Measurements from ENCODE around the gene ATOH8.

Gene ATOH8

DNA sequence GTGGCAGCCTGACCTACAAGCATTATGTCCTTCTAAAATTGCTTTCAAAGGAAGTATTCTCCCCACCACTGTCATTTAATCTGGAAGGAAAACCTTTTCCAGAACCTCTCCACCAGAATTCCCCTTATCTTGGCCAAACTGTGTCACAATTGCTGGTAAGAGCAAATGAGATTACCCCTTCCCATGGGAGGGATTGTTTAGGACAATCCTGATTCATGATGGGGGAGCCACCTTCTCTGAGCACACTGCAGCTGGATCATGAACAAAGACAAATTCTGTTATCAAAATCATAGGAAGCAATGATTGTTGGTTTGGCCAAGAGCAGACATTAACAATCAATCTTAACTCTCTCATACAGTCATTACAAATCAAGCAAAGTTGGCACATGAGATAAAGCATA lies 18.1 kb upstream of the ATOH8 start:
- CTCF ChIA-PET: interaction anchor here (0.8 to 23.8 kb wide), 8 partner anchors 9 to 98 kb away, joined by 3 to 643 read pairs (median 10); partner anchors contain the start of gene ATOH8
- no peak overlapping the region for H3K4me3 ChIP-seq (ENCODE audit: low read depth, low read length)
- POLR2A ChIA-PET: no interaction called here
- DNase-seq (ENCODE audit: low read depth, low spot score): no peak
- TF ChIP-seq, protein P1, sequence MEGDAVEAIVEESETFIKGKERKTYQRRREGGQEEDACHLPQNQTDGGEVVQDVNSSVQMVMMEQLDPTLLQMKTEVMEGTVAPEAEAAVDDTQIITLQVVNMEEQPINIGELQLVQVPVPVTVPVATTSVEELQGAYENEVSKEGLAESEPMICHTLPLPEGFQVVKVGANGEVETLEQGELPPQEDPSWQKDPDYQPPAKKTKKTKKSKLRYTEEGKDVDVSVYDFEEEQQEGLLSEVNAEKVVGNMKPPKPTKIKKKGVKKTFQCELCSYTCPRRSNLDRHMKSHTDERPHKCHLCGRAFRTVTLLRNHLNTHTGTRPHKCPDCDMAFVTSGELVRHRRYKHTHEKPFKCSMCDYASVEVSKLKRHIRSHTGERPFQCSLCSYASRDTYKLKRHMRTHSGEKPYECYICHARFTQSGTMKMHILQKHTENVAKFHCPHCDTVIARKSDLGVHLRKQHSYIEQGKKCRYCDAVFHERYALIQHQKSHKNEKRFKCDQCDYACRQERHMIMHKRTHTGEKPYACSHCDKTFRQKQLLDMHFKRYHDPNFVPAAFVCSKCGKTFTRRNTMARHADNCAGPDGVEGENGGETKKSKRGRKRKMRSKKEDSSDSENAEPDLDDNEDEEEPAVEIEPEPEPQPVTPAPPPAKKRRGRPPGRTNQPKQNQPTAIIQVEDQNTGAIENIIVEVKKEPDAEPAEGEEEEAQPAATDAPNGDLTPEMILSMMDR (IDR thresholded peaks at IDR 0.05; ENCODE audit: insufficient read depth, low read length, missing control alignments): no peak

DNA sequence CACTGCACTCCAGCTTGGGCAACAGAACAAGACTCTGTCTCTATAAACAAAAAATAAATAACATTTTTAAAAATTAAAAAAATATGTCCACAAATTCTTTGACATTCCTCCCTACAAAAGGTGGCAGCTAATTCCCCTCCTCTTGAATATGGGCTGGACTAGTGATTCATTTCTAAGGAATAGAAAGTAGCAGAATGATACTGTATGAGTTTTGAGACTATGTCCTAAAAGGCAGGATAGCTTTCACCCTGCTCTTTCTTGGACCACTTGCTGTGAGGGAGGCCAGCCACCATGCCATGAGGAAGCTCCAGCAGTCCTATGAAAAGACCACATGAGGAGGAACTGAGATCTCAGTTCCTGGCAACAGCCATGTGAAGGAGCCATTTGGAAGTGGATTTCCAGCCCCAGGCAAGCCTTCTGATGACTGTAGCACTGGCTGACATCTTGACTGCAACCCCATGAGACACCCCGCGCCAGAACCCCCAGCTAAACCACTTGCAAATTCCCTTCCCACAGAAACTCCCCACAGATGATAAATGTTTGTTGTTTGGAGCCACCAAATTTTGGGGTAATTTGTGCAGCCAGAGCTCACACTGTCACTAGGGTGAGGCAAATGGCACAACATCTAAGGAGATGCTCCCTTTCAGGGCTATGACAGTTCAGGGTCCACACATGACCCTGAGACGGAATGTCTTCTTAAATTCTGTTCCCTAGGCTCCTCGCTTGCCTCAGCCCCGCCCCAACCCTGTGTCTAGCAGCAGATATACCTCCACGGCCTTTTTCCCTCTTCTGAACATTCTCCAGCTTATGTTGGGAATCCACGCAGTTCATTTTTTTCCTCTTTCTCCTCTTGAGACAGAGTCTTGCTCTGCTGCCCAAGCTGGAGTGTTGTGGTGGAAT lies 17.1 kb upstream of the ATOH8 start:
- TF ChIP-seq, protein P1 (IDR thresholded peaks at IDR 0.05; ENCODE audit: insufficient read depth, low read length, missing control alignments): no peak
- no peak overlapping the region for H3K4me3 ChIP-seq (ENCODE audit: low read depth, low read length)
- ChIA-PET CTCF (interaction anchor here (0.8 to 23.8 kb wide), 10 partner anchors 7 to 99 kb away, joined by 3 to 643 read pairs (median 10); partner anchors contain the start of gene ATOH8), POLR2A (interaction anchor here (0.6 to 1.2 kb wide), 2 partner anchors 9 to 285 kb away, joined by 3 to 5 read pairs; no protein-coding TSS in a partner anchor)
- no peak for DNase-seq (ENCODE audit: low read depth, low spot score)

DNA sequence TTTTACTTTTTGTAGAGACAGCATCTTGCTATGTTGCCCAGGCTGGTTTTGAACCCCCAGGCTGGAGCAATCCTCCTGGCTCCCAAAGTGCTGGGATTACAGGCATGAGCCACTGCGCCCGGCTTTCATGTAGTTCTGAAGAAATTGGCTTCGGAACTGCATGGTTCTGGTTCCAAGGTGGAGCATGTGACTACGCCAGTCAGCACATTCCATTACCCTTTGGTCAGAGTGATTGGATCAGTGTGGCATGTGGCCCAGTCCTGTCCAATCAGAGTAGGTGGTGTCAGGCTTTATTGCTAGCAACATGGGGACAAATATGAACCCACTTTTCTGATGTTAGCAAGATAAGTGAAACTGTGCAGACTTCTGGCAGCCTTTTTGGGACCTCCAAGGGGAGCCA lies 16.3 kb upstream of the ATOH8 start:
- ChIA-PET POLR2A (no interaction called here), CTCF (interaction anchor here (1.1 to 23.8 kb wide), 9 partner anchors 8 to 100 kb away, joined by 4 to 643 read pairs (median 11); partner anchors contain the start of gene ATOH8)
- DNase-seq (ENCODE audit: low read depth, low spot score): peak; percentile 59
- TF ChIP-seq, protein P1 (IDR thresholded peaks at IDR 0.05; ENCODE audit: insufficient read depth, low read length, missing control alignments): no peak
- H3K4me3 ChIP-seq (ENCODE audit: low read depth, low read length): no peak overlapping the region

DNA sequence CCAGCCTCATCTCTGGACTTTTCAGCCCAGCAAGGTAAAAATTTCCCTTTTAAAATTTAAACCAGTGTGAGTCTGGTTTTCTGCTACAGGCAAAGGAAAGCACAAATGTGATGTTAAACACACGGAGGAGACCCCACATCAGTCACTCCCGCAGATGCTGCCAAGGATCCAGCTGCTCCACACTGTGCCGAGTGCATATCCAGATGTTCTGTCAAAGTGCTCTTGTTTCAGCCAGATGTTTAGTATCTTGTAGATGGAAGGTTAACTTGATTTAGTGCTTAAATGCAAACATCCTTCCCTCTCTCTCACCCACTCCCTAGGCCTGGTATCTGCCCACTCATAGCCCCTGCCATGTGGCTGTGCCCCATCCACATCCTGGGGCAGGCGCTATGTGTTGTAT lies 15.8 kb upstream of the ATOH8 start:
- H3K4me3 ChIP-seq (ENCODE audit: low read depth, low read length): no peak overlapping the region
- ChIA-PET POLR2A (no interaction called here), CTCF (interaction anchor here (3.6 to 26.9 kb wide), 5 partner anchors 9 to 101 kb away, joined by 16 to 643 read pairs (median 143); partner anchors contain the start of gene ATOH8)
- TF ChIP-seq, protein P1 (IDR thresholded peaks at IDR 0.05; ENCODE audit: insufficient read depth, low read length, missing control alignments): no peak
- DNase-seq (ENCODE audit: low read depth, low spot score): no peak

DNA sequence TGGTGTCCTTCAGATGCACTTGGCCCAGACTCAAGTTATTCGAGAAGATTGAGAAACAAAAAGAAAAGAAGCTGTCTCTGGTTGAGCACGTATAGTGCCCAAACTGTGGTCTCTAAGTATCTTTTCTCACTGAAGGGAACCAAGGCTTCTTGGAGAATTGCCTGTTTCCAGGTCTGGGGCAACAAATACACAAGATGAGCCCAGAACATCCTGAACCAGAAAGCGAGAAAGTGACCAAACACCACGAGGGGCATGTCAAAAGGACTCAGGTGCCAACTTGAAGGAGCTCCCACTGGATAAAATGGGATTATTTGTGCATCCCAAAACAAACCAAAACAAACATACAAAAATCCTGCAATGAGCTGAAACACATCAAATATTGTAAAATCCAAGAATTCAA lies 13.6 kb upstream of the ATOH8 start:
- H3K4me3 ChIP-seq (ENCODE audit: low read depth, low read length): no peak overlapping the region
- TF ChIP-seq, protein P1 (IDR thresholded peaks at IDR 0.05; ENCODE audit: insufficient read depth, low read length, missing control alignments): no peak
- ChIA-PET CTCF (interaction anchor here (1.0 to 26.9 kb wide), 8 partner anchors 8 to 69 kb away, joined by 3 to 643 read pairs (median 39); partner anchors contain the start of gene ATOH8), POLR2A (no interaction called here)
- no peak for DNase-seq (ENCODE audit: low read depth, low spot score)

Data from AG04449 (cell line).